ENCODE data around the gene SKAP2. TPM values are rescaled to one million over a fixed set of nuclear protein-coding genes. Genes with fewer than 3 reads are reported as not detected.

SKAP2 gene
- total and polyA plus RNA-seq, 7 donors = 13.0 to 34.2 (median 19.3) TPM

DNA sequence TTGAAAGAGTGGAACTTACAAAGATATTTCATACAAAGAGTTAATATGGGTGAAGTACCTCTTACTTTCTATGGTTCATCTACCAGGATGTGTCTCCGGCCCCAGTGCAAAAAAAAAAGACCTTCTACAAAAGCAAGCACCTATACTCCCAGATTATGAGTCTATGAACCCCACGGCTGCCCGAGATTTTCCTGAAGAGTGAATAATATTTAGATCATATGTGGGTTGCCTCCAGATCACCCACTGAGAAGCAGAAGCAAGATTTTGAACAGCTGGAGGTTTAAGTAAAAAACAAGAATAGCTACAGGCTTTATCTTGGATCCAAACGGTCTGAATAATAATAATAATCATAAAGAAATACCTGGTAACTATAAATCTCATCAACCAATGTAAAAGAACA, 207.7 kb downstream of the SKAP2 start:
- TF ChIP-seq POLR2A (IDR thresholded peaks at IDR 0.05) = no peak
- no peak for TF ChIP-seq CTCF (IDR thresholded peaks at IDR 0.05)
- TF ChIP-seq EP300 (IDR thresholded peaks at IDR 0.05) = no peak
- TF ChIP-seq POLR2AphosphoS5 (IDR thresholded peaks at IDR 0.05) = no peak
- no peak overlapping the region for H3K4me3 ChIP-seq
- H3K27ac ChIP-seq = no peak overlapping the region
- H3K36me3 ChIP-seq = no peaks in the 10 kb centered on the region
- intact Hi-C loops (cut with DNase I) = no loop called here
- DNase-seq = no peak
- no peaks in the 10 kb centered on the region for H3K27me3 ChIP-seq
- WGBS, 2 donors = 76 to 86% methylated on average over 4 of the region's 4 CpGs
- no peaks in the 10 kb centered on the region for H3K4me1 ChIP-seq
- H3K9me3 ChIP-seq = no peaks in the 10 kb centered on the region

GRCh38 chr7:26655781-26656180, 208.6 kb downstream of the SKAP2 start:
- Histone ChIP-seq H3K4me1 (no peaks in the 10 kb centered on the region), H3K9me3 (no peaks in the 10 kb centered on the region), H3K27me3 (no peaks in the 10 kb centered on the region), H3K4me3 (no peak overlapping the region), H3K27ac (no peak overlapping the region), H3K36me3 (no peaks in the 10 kb centered on the region)
- 94 to 95% methylated on average over 2 of the region's 2 CpGs for WGBS, 2 donors
- TF ChIP-seq POLR2AphosphoS5 (IDR thresholded peaks at IDR 0.05) (no peak), CTCF (IDR thresholded peaks at IDR 0.05) (no peak), POLR2A (IDR thresholded peaks at IDR 0.05) (no peak), EP300 (IDR thresholded peaks at IDR 0.05) (no peak)
- intact Hi-C loops (cut with DNase I) = no loop called here
- no peak for DNase-seq

DNA sequence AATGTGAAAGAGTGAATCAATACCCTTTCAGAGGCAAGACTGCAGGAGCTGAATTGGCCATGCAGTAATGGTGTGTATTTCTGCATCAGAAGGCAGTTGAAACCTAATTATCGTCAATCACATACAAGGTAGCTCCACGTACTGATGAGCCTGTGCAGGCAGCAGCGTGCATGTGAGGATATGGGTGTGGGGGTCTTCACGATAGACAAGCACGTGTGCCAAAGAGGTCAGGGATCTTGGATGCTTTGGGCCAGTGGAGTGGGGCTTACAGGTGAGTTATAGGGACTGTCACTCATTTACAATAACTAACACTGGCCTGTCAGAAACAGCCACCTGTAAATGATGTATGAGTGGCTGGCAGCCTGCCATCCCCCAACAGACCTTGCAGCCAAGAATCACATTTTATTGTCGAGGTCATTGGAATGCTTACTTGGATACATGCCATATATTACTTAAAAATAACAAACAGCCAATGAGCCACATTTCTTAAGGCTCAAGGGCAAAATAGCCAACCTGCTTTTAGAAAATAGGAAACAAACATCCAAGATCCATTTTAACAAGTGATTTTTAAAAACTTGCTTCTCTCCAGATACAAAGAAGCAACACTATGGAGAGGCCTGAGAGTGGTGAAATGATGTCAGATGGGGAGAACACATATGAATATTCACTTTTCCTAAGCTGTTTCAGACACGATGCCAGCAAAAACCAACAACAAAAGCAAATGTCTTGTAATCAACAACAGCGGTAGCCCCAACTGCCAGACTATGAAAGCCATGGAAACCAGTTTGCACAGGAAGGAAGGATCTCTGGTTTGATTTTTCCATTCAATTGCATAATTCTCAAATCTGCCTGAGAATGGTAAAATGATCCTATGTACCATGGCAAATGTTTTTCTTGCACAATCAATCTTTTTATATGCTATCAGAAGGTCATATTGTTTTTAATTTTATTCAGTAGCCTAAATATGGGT, 210.7 kb downstream of the SKAP2 start:
- Histone ChIP-seq H3K9me3 (no peaks in the 10 kb centered on the region), H3K27ac (no peak overlapping the region), H3K4me3 (no peak overlapping the region), H3K36me3 (no peaks in the 10 kb centered on the region), H3K4me1 (no peaks in the 10 kb centered on the region), H3K27me3 (no peaks in the 10 kb centered on the region)
- WGBS, 2 donors = 35 to 65% methylated on average over 8 of the region's 8 CpGs
- intact Hi-C loops (cut with DNase I) = no loop called here
- no peak for DNase-seq
- TF ChIP-seq EP300 (IDR thresholded peaks at IDR 0.05) (no peak), POLR2A (IDR thresholded peaks at IDR 0.05) (no peak), CTCF (IDR thresholded peaks at IDR 0.05) (no peak), POLR2AphosphoS5 (IDR thresholded peaks at IDR 0.05) (no peak)

- no peak for TF ChIP-seq EP300 (IDR thresholded peaks at IDR 0.05)
- no peak for TF ChIP-seq POLR2AphosphoS5 (IDR thresholded peaks at IDR 0.05)
- TF ChIP-seq CTCF (IDR thresholded peaks at IDR 0.05) = no peak
- no peak for TF ChIP-seq POLR2A (IDR thresholded peaks at IDR 0.05)
- no peak for DNase-seq
- H3K4me3 ChIP-seq = no peak overlapping the region
- 90 to 91% methylated on average over 8 of the region's 8 CpGs for WGBS, 2 donors
- intact Hi-C loops (cut with DNase I) = no loop called here
- H3K27ac ChIP-seq = no peak overlapping the region
- no peaks in the 10 kb centered on the region for H3K36me3 ChIP-seq
- H3K9me3 ChIP-seq = no peaks in the 10 kb centered on the region
- no peaks in the 10 kb centered on the region for H3K4me1 ChIP-seq
- H3K27me3 ChIP-seq = no peaks in the 10 kb centered on the region
Observed at GRCh38 chr7:26652401-26653100, 211.8 kb downstream of the SKAP2 start.
